HepG2 (cell line): ENCODE data around the gene METTL16. TPM values are rescaled to one million over a fixed set of nuclear protein-coding genes. Genes with fewer than 3 reads are reported as not detected.

Experiments
- ATAC-seq: fragments of 200-7000 bp; cut with Tn5 transposase; 3 replicates; pipeline ENCODE4 v1.9.1; 2020; ENCODE audit warnings: mild to moderate bottlenecking, moderate library complexity
- BruUV-seq: library from RNA; stranded (reverse); fragments of 400-500 nt; replicated peaks from 2 replicates; lab custom pipeline; 2021; lab: Mats Ljungman, UMichigan
- CTCF ChIA-PET: fragments of 300-600 bp; formaldehyde crosslinking; extraction: SDS; loops from one replicate; lab custom pipeline; 2021; ENCODE audit warnings: low total read pairs, inconsistent platforms, low intra/inter-chr PET ratio; lab: Yijun Ruan, JAX
- POLR2A ChIA-PET: fragments of 350-600 bp; sonication (Branson Sonifier 250); formaldehyde crosslinking; loops from one replicate; lab custom pipeline; 2020; ENCODE audit warnings: antibody characterized with exemption, inconsistent platforms; lab: Yijun Ruan, JAX
- DNase-seq: peaks from one replicate; pipeline ENCODE4 v3.0.0-alpha.2; 2015; ENCODE audit warnings: low spot score
- FAIRE-seq: peaks from 3 replicates; lab custom pipeline; 2011; peaks lifted over from hg19 to GRCh38; lab: Jason Lieb, UNC
- H2AFZ ChIP-seq: one replicate; pipeline ENCODE4 v1.6.1; 2011; ENCODE audit warnings: low read length, inconsistent platforms
- H3K27ac ChIP-seq: fragments of 300-600 bp; 3 replicates; pipeline ENCODE4 v1.8.0; 2011; ENCODE audit warnings: mixed run types, mild to moderate bottlenecking, mixed read lengths, low read length, inconsistent platforms; ENCODE audit not compliant: insufficient read depth; ENCODE audit errors: extremely low read length
- H3K27me3 ChIP-seq, 2 experiments: fragments of 200-600 bp in 1 of 2; 2 replicates in 1 of 2; 3 replicates in 1 of 2; pipeline versions ENCODE4 v1.6.0 to v1.8.0; 2011; ENCODE audit warnings: low read length in 2 of 2, mild to moderate bottlenecking in 2 of 2, moderate library complexity in 2 of 2, inconsistent platforms in 1 of 2; ENCODE audit not compliant: insufficient read depth in 2 of 2, control insufficient read depth in 1 of 2
- H3K36me3 ChIP-seq, 2 experiments: fragments of 200-600 bp in 1 of 2; replicated peaks in 1 of 2; 2 replicates in 1 of 2; 3 replicates in 1 of 2; pipeline versions ENCODE4 v1.5.1 to v1.8.0; 2011; ENCODE audit warnings: low read length in 2 of 2, inconsistent platforms in 1 of 2; ENCODE audit not compliant: insufficient read depth in 2 of 2, control insufficient read depth in 1 of 2
- H3K4me1 ChIP-seq: 2 replicates; pipeline ENCODE4 v1.5.1; 2012; ENCODE audit warnings: low read length, inconsistent platforms; ENCODE audit not compliant: insufficient read depth
- H3K4me2 ChIP-seq: 2 replicates; pipeline ENCODE4 v1.6.0; 2011; ENCODE audit warnings: low read depth, low read length, inconsistent platforms
- H3K4me3 ChIP-seq, 3 experiments: fragments of 200-600 bp in 1 of 3; sonication (generic), shearing (Covaris generic) in 1 of 3; replicated peaks in 1 of 3; 2 replicates each; pipeline ENCODE4 v1.5.1; 2011 to 2016; ENCODE audit warnings: low read length in 3 of 3, inconsistent platforms in 2 of 3, low read depth in 2 of 3, mild to moderate bottlenecking in 2 of 3, control low read depth in 1 of 3, mixed read lengths in 1 of 3; ENCODE audit not compliant: insufficient read depth in 1 of 3
- H3K79me2 ChIP-seq: one replicate; pipeline ENCODE4 v1.6.1; 2011; ENCODE audit warnings: low read length, inconsistent platforms; ENCODE audit not compliant: insufficient read depth
- H3K9ac ChIP-seq: 2 replicates; pipeline ENCODE4 v1.6.0; 2011; ENCODE audit warnings: mild to moderate bottlenecking, low read depth, low read length, inconsistent platforms; ENCODE audit not compliant: insufficient read depth
- H3K9me3 ChIP-seq: 2 replicates; pipeline ENCODE4 v1.5.1; 2012; ENCODE audit warnings: mild to moderate bottlenecking, low read length
- H4K20me1 ChIP-seq: 2 replicates; pipeline ENCODE4 v1.6.0; 2011; ENCODE audit warnings: inconsistent platforms, mild to moderate bottlenecking, low read length, moderate library complexity; ENCODE audit not compliant: insufficient read depth
- ERF ChIP-seq: IDR thresholded peaks from 2 replicates; pipeline ENCODE4 v1.6.1; 2018; ENCODE audit warnings: missing biosample characterization, missing genetic modification reagents
- JARID2 ChIP-seq: sonication (generic); formaldehyde crosslinking; IDR thresholded peaks from 2 replicates; pipeline ENCODE4 v1.8.1; 2023; ENCODE audit warnings: missing genetic modification reagents, inconsistent platforms; ENCODE audit not compliant: insufficient replicate concordance
- JUN ChIP-seq: sonication (generic); formaldehyde crosslinking; IDR thresholded peaks from 2 replicates; pipeline ENCODE4 v1.4.0; 2020; ENCODE audit warnings: mild to moderate bottlenecking, missing genetic modification reagents
- MXI1 ChIP-seq: IDR thresholded peaks from 3 replicates; pipeline ENCODE4 v1.6.1; 2012; ENCODE audit warnings: low read depth, low read length, inconsistent platforms, borderline replicate concordance
- MYC ChIP-seq: sonication (generic); formaldehyde crosslinking; IDR thresholded peaks from 2 replicates; pipeline ENCODE4 v1.9.0; 2021; ENCODE audit warnings: missing genetic modification reagents, borderline replicate concordance
- NFYB ChIP-seq: sonication (generic); formaldehyde crosslinking; IDR thresholded peaks from 2 replicates; pipeline ENCODE4 v1.4.0; 2020; ENCODE audit warnings: missing genetic modification reagents
- TBX2 ChIP-seq: sonication (generic); formaldehyde crosslinking; IDR thresholded peaks from 2 replicates; pipeline ENCODE4 v1.5.0; 2020; ENCODE audit warnings: missing genetic modification reagents, mild to moderate bottlenecking, borderline replicate concordance
- TFDP2 ChIP-seq: sonication (generic); formaldehyde crosslinking; IDR thresholded peaks from 2 replicates; pipeline ENCODE4 v1.4.0; 2020; ENCODE audit warnings: missing genetic modification reagents
- ZEB1 ChIP-seq: IDR thresholded peaks from 2 replicates; pipeline ENCODE4 v1.6.1; 2012; ENCODE audit warnings: mild to moderate bottlenecking, low read depth, inconsistent platforms; ENCODE audit not compliant: insufficient replicate concordance
- ZFP36L2 ChIP-seq: sonication (generic); formaldehyde crosslinking; IDR thresholded peaks from 2 replicates; pipeline ENCODE4 v1.4.0; 2020; ENCODE audit warnings: missing genetic modification reagents
- ZNF101 ChIP-seq: sonication (generic); formaldehyde crosslinking; IDR thresholded peaks from 2 replicates; pipeline ENCODE4 v1.4.0; 2020; ENCODE audit warnings: mild to moderate bottlenecking, low read depth, missing genetic modification reagents, borderline replicate concordance
- ZNF17 ChIP-seq: sonication (generic); formaldehyde crosslinking; IDR thresholded peaks from 2 replicates; pipeline ENCODE4 v1.5.0; 2020; ENCODE audit warnings: mild to moderate bottlenecking, missing genetic modification reagents
- ZNF251 ChIP-seq: sonication (generic); formaldehyde crosslinking; IDR thresholded peaks from 2 replicates; pipeline ENCODE4 v1.9.0; 2021; ENCODE audit warnings: mild to moderate bottlenecking, missing genetic modification reagents
- ZNF350 ChIP-seq: sonication (generic); formaldehyde crosslinking; IDR thresholded peaks from 2 replicates; pipeline ENCODE4 v1.4.0; 2020; ENCODE audit warnings: mild to moderate bottlenecking, low read depth, missing genetic modification reagents, borderline replicate concordance
- WGBS: methylation state at CpG from one replicate; pipeline ENCODE4 v1.1.6; 2017; ENCODE audit warnings: low lambda C conversion rate; 5-methylcytosine and 5-hydroxymethylcytosine counted together
- in situ Hi-C: cut with HindIII; loops from 2 replicates; pipeline ENCODE4 v1.10.0; 2017; ENCODE audit warnings: low pct_unique_long_range_greater_than_20kb; ENCODE audit not compliant: extremely low pct_ligation_motif_present
- intact Hi-C: fragments of 100-400 bp; cut with micrococcal nuclease; formaldehyde crosslinking; loops from one replicate; pipeline ENCODE4 v1.10.0; 2022; ENCODE audit not compliant: unreplicated experiment
- polyA plus RNA-seq, 8 experiments: library from polyadenylated mRNA; depleted of rRNA in 3 of 8; stranded (reverse) in 7 of 8; unstranded in 1 of 8; fragments of >200 nt; fragmentation: Illumina TruSeq in 4 of 8; extraction: Trizol in 4 of 8; gene quantifications; 2 replicates each; pipeline versions ENCODE4 v1.2.1 to v1.2.3, GENCODE V29; 2011 to 2016; ENCODE audit warnings: low read depth in 4 of 8, missing spikeins in 1 of 8, mixed read lengths in 1 of 8; ENCODE audit not compliant: insufficient read depth in 1 of 8
- total RNA-seq, 5 experiments: library from RNA; depleted of rRNA; stranded (reverse); fragments of >200 nt; fragmentation: Illumina TruSeq; extraction: Trizol; gene quantifications; 2 replicates each; pipeline ENCODE4 v1.2.3, GENCODE V29; 2016; ENCODE audit warnings: low read depth in 1 of 5
- TF ChIP-seq, protein P1 (sequence below): sonication (generic); formaldehyde crosslinking; IDR thresholded peaks from 2 replicates; pipeline ENCODE4 v1.4.0; 2020; ENCODE audit warnings: missing genetic modification reagents, mild to moderate bottlenecking, borderline replicate concordance
- TF ChIP-seq, protein P2 (sequence below): sonication (generic); formaldehyde crosslinking; IDR thresholded peaks from 2 replicates; pipeline ENCODE4 v1.5.1; 2020; ENCODE audit warnings: missing genetic modification reagents, mild to moderate bottlenecking, borderline replicate concordance

METTL16 gene
- total and polyA plus RNA-seq, 2 of the 13 experiments (the other 11 are each of a cell fraction or from before 2014, with no cell fraction given), result 11.6 to 18.5 TPM

- no TSS peak for BruUV-seq
- POLR2A ChIA-PET, result no interaction called here
- no peak for FAIRE-seq
These were observed 44.8 kb downstream of the METTL16 start for GRCh38 chr17:2466931-2467330.

More at GRCh38 chr17:2466931-2467330, 44.8 kb downstream of the METTL16 start:
- H3K4me3 ChIP-seq, result no peak overlapping the region
- no peaks in the 10 kb centered on the region for H3K9me3 ChIP-seq
- no peaks in the 10 kb centered on the region for H3K27me3 ChIP-seq
- no peaks in the 10 kb centered on the region for H3K79me2 ChIP-seq
- WGBS, result 97% methylated on average over 12 of the region's 12 CpGs
- no peaks in the 10 kb centered on the region for H3K4me1 ChIP-seq
- H3K4me2 ChIP-seq, result no peak overlapping the region
- peaks cover 17 to 64% of the 10 kb centered on the region in 2 experiments; a peak in 4 of 5 replicates for H3K36me3 ChIP-seq
- ATAC-seq (no peak), DNase-seq (no peak)
- in situ Hi-C loops, result no loop called here
- H3K9ac ChIP-seq, result no peak overlapping the region
- no peak for TF ChIP-seq ZEB1
- TF ChIP-seq ERF (CRISPR knock-in tag), result no peak
- TF ChIP-seq ZFP36L2 (CRISPR knock-in tag), result no peak
- TF ChIP-seq, protein P1, sequence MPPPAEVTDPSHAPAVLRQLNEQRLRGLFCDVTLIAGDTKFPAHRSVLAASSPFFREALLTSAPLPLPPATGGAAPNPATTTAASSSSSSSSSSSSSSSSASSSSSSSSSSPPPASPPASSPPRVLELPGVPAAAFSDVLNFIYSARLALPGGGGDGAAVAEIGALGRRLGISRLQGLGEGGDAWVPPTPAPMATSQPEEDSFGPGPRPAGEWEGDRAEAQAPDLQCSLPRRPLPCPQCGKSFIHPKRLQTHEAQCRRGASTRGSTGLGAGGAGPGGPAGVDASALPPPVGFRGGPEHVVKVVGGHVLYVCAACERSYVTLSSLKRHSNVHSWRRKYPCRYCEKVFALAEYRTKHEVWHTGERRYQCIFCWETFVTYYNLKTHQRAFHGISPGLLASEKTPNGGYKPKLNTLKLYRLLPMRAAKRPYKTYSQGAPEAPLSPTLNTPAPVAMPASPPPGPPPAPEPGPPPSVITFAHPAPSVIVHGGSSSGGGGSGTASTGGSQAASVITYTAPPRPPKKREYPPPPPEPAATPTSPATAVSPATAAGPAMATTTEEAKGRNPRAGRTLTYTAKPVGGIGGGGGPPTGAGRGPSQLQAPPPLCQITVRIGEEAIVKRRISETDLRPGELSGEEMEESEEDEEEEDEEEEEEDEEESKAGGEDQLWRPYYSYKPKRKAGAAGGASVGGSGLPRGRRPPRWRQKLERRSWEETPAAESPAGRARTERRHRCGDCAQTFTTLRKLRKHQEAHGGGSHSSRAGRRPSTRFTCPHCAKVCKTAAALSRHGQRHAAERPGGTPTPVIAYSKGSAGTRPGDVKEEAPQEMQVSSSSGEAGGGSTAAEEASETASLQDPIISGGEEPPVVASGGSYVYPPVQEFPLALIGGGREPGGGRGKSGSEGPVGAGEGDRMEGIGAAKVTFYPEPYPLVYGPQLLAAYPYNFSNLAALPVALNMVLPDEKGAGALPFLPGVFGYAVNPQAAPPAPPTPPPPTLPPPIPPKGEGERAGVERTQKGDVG (CRISPR knock-in tag), result no peak
- TF ChIP-seq ZNF17 (CRISPR knock-in tag), result no peak
- no peak for TF ChIP-seq TFDP2 (CRISPR knock-in tag)
- TF ChIP-seq ZNF350, result no peak
- TF ChIP-seq, protein P2, sequence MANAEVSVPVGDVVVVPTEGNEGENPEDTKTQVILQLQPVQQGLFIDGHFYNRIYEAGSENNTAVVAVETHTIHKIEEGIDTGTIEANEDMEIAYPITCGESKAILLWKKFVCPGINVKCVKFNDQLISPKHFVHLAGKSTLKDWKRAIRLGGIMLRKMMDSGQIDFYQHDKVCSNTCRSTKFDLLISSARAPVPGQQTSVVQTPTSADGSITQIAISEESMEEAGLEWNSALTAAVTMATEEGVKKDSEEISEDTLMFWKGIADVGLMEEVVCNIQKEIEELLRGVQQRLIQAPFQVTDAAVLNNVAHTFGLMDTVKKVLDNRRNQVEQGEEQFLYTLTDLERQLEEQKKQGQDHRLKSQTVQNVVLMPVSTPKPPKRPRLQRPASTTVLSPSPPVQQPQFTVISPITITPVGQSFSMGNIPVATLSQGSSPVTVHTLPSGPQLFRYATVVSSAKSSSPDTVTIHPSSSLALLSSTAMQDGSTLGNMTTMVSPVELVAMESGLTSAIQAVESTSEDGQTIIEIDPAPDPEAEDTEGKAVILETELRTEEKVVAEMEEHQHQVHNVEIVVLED (CRISPR knock-in tag), result no peak
- no peak for TF ChIP-seq ZNF251 (CRISPR knock-in tag)
- no peak for TF ChIP-seq TBX2 (CRISPR knock-in tag)
- TF ChIP-seq JUN, result no peak
- no peak for TF ChIP-seq MYC
- no peak for TF ChIP-seq ZNF101
- no peak for TF ChIP-seq NFYB (CRISPR knock-in tag)
- no peak for TF ChIP-seq JARID2 (CRISPR knock-in tag)
- TF ChIP-seq MXI1, result no peak
- TF ChIP-seq, all 625 proteins: peak for 0
- intact Hi-C loops, result no loop called here
- H2AFZ ChIP-seq, result no peak overlapping the region
- H4K20me1 ChIP-seq, result no peaks in the 10 kb centered on the region
- no peak overlapping the region for H3K27ac ChIP-seq
- CTCF ChIA-PET, result no interaction called here
